SK-N-SH treated with all-trans-retinoic acid at 6 μM for 48 hours (cell line): ENCODE measurements around the gene OBP2A.

Experiments used
- ARNTL ChIP-seq: fragments of 450-650 bp; formaldehyde crosslinking; IDR thresholded peaks from 2 replicates; pipeline ENCODE4 v1.5.0; 2020; ENCODE audit warnings: low read depth, mild to moderate bottlenecking, moderate library complexity, borderline replicate concordance
- BACH2 ChIP-seq: fragments of 250-450 bp; sonication (Bioruptor Pico); IDR thresholded peaks from 2 replicates; pipeline ENCODE4 v1.9.0; 2021; ENCODE audit warnings: mild to moderate bottlenecking, borderline replicate concordance
- CSRNP3 ChIP-seq: fragments of 250-450 bp; sonication (Bioruptor Pico); IDR thresholded peaks from 2 replicates; pipeline ENCODE4 v1.5.1; 2021; ENCODE audit warnings: mild to moderate bottlenecking, moderate library complexity
- ESRRG ChIP-seq: fragments of 250-450 bp; sonication (Bioruptor Pico); IDR thresholded peaks from 2 replicates; pipeline ENCODE4 v1.6.1; 2021; ENCODE audit warnings: mild to moderate bottlenecking
- GLIS3 ChIP-seq: fragments of 250-450 bp; sonication (Bioruptor Pico); IDR thresholded peaks from 2 replicates; pipeline ENCODE4 v1.5.0; 2020; ENCODE audit warnings: mild to moderate bottlenecking, moderate library complexity
- ISL1 ChIP-seq: fragments of 250-450 bp; sonication (Bioruptor Pico); IDR thresholded peaks from 2 replicates; pipeline ENCODE4 v2.1.2; 2022; ENCODE audit warnings: mild to moderate bottlenecking, moderate library complexity
- OSR1 ChIP-seq: fragments of 250-450 bp; sonication (Bioruptor Pico); IDR thresholded peaks from 2 replicates; pipeline ENCODE4 v1.8.0; 2022; ENCODE audit warnings: moderate library complexity, mild to moderate bottlenecking, inconsistent platforms
- PATZ1 ChIP-seq: fragments of 250-450 bp; sonication (Bioruptor Pico); IDR thresholded peaks from 2 replicates; pipeline ENCODE4 v1.8.0; 2020; ENCODE audit warnings: mild to moderate bottlenecking, moderate library complexity, borderline replicate concordance
- PPARA ChIP-seq: fragments of 250-450 bp; sonication (Bioruptor Pico); IDR thresholded peaks from 2 replicates; pipeline ENCODE4 v1.5.0; 2020; ENCODE audit warnings: mild to moderate bottlenecking, borderline replicate concordance
- RARB ChIP-seq: fragments of 250-450 bp; sonication (Bioruptor Pico); IDR thresholded peaks from 2 replicates; pipeline ENCODE4 v1.8.0; 2021; ENCODE audit warnings: mild to moderate bottlenecking, moderate library complexity
- TOX ChIP-seq: fragments of 250-450 bp; sonication (Bioruptor Pico); IDR thresholded peaks from 2 replicates; pipeline ENCODE4 v1.8.0; 2021; ENCODE audit warnings: mild to moderate bottlenecking, moderate library complexity, borderline replicate concordance
- ZC3H10 ChIP-seq: fragments of 250-450 bp; sonication (Bioruptor Pico); IDR thresholded peaks from 2 replicates; pipeline ENCODE4 v1.5.1; 2021; ENCODE audit warnings: mild to moderate bottlenecking, moderate library complexity
- ZNF565 ChIP-seq: fragments of 450-650 bp; formaldehyde crosslinking; conservative IDR thresholded peaks from 2 replicates; pipeline ENCODE4 v1.5.0; 2020; ENCODE audit warnings: low read depth, mild to moderate bottlenecking, moderate library complexity
- ZNF70 ChIP-seq: fragments of 450-650 bp; formaldehyde crosslinking; IDR thresholded peaks from 2 replicates; pipeline ENCODE4 v1.5.0; 2020; ENCODE audit warnings: mild to moderate bottlenecking, moderate library complexity

GRCh38 chr9:135517407-135517822, 28.5 kb upstream of the OBP2A start:
- TF ChIP-seq ESRRG = no peak
- no peak for TF ChIP-seq ZNF70 (CRISPR knock-in tag)
- TF ChIP-seq TOX (CRISPR knock-in tag) = no peak
- no peak for TF ChIP-seq ISL1 (CRISPR knock-in tag)
- TF ChIP-seq RARB (CRISPR knock-in tag) = no peak
- no peak for TF ChIP-seq GLIS3 (CRISPR knock-in tag)
- no peak for TF ChIP-seq CSRNP3 (CRISPR knock-in tag)
- no peak for TF ChIP-seq BACH2 (CRISPR knock-in tag)
- no peak for TF ChIP-seq ZC3H10 (CRISPR knock-in tag)
- no peak for TF ChIP-seq ZNF565 (CRISPR knock-in tag)
- TF ChIP-seq OSR1 (CRISPR knock-in tag) = no peak
- no peak for TF ChIP-seq PATZ1 (CRISPR knock-in tag)
- TF ChIP-seq ARNTL (CRISPR knock-in tag) = no peak
- TF ChIP-seq PPARA (CRISPR knock-in tag) = no peak
